EH (cell line): ENCODE measurements around the gene SETD1A.
A peak's percentile ranks its signal among the peaks of the same experiment; 100 is the strongest.

Experiments
- DNase-seq: peaks from one replicate; pipeline ENCODE4 v3.0.0-alpha.2; 2015; ENCODE audit warnings: low read depth

The SETD1A gene

DNA sequence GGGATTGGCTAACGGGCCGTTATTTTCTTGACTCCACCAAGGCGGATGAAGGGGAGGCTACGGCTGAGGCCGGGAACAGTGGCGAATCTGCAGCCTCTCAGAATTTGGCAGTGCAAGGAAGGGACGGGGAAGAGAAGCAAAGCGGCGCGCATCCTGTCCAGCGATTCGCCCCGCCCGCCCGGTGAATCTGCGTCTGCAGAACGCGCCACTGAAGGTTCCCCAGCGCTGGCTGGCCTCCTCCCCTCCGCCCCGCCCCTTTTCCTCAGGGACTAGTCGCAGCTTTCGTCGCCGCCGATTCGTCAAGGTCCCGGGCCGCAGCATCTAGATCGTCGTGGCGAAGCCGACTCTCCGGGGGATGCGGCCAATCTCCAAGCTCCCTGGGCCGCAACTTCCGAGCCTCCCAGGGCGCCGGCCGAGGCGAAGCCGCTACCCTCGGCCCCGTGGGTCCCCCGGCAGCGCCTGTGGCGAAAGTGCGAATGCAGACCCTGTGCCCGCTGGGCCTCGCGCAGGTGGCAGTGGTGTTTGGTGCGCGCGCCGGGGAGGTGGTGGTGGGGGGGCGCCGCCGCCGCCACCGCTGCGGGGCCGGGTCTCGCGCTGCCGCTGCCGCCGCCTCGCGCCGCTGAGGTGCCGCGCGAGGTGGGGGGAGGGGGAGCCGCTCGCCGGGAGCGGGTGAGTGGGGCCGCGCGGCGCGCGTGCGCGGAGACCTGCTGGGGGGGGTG, at the start of gene SETD1A:
Gene SETD1A, plus strand, starts transcription at position 299 of the 719 bp plus-strand sequence. CDS start 978 bp downstream, outside the sequence.
- DNase-seq: peak; percentile 95

DNA sequence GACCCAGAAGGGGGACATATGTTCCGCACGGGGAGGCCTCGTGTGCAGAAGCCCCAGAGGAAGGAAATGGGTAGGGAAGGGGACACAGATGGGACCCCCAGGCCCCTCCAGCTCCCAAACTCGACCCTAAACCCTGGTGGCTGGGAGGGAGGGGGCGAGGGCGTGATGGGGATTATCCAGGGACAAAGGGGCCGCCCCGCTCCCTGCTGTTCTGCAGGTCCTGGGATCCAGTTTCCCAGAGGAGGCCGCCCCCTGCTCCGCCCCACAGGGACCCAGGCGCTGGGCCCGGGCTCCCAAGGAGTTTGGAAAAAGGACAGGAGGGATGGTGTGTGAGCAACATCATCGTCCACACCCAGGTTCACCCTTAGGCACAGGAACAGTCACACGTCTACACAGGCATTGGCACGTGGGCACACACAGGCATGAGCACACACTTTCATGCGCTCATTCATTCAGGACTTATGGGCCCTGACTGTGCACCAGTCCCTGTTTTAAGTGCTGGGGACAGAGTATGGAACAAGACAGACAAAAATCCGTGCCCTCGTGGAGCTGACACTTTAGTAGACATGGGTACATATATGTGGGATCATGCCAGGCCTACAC, 47.0 kb upstream of the SETD1A start:
- DNase-seq: no peak

DNA sequence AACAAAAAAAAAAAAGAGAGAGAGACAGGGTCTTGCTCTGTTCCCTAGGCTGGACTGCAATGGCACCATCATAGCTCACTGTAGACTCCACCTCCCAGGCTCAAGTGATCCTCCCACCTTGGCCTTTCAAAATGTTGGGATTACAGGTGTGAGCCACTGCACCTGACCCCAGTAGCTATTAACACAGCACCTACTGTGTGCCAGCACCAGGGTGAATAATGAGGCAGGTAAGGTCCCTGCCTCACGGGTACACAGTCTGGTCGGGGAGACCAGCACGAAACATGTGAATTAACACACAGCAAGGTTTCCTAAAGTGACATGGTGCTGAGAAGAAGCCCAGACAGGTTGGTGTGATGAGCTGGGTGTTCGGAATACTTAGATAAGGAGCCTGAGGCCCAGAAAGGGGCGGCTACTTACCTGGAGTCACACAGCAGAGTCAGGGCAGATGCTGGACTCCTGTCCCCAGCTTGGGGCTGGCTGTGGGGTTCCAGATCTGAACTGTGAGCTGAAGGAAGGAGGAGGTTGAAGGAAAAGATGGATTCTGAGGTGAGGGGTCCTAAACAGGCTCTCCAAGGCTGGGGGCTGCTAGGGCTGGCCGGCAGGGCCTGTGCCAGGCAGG, 44.7 kb upstream of the SETD1A start:
- DNase-seq: no peak

DNA sequence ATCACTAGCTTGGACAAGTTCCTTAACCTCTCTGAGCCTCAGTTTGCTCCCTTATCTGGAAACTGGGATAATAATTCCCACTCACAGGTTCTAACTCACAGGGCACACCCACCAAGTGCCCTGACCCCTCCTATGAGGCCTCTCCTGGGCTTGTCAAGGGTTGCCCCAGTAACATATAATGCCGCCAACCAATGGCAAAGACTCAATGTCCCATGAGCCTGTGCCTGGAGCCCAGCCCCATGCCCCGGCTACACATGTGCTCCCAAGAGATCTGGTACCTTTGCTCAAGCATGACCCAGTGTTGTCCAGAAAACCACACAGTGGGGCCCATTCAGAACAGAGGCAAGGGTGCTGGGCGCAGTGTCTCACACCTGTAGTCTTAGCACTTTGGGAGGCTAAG, 42.7 kb upstream of the SETD1A start:
- DNase-seq: no peak

DNA sequence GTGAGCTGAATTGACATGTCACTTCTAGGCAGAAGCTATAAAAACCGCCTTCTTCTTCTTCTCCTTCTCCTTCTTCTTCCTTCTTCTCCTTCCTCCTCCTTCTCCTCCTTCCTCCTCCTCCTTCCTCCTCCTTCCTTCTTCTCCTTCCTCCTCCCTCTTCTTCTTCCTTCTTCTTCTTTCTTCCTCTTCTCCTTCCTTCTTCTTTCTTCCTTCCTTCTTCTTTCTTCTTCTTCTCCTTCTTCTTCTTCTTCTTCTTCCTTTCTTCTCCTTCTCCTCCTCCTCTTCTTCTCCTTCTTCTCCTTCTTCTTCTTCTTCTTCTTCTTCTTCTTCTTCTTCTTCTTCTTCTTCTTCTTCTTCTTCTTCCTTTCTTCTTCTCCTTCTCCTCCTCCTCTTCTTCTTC, 38.9 kb upstream of the SETD1A start:
- DNase-seq: no peak

DNA sequence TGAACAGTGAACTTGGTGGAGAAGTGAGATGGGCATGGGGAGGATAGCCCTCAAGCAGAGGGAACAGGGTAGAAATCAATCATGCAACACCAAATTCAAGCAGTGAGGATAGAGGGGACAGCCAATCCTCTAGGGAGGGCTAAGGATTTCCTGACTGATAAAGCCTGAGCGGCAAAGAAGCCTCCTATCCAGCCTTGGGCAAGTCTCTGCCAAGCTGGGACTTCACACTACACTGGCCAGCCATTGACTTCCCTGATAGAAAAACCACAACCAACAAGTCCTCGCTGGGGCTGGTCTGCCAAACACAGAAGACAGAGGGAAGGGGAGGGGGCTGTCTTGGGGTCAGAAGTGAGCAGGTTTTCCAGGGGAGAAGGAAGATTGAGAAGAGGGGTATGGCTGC, 36.7 kb upstream of the SETD1A start:
- no peak for DNase-seq

DNA sequence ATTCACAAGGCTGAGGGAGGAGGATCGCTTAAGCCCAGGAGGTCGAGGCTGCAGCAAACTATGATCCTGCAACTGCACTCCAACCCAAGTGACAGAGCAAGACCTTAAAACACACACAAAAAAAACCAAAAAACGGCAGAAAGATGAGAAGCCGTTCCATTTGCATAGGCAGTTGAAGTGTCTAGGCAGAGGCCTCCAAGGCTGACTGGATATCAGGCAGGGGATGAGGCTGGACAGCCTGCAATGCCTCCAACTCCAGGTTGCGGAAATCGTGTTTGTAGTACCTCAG, 36.2 kb upstream of the SETD1A start:
- no peak for DNase-seq

DNA sequence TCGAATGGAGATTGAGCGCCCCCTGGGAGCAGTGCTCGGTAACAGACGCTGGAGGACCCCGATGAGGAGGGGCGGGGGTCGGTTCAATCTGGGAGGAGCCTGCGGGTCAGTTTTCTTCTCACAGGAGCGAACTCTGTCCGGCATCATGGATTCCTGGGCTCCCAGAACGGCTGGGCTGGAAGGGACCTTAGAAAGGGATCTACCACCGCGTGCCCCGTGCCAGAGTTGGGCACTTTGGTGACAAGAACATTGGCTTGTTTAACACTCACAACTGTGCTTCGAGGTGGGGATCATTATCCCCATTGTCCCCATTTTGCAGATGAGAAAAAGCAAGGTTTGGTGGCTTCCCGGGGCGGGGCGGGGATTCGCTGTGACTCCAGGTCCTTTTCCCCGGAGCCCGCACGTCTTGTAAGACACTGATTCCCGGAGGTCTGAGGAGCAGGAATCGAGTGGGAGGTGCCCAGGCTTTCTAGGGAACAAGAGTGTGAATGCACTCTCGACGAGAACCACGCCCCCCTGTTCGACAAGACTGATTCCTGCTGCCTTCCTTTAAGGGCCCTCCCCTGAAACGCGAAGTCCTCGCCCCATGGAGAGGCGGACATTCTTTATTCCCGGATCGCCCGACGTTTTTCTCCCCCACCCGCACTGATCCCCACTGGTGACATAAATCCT, 35.7 kb upstream of the SETD1A start:
- peak; percentile 90 for DNase-seq

DNA sequence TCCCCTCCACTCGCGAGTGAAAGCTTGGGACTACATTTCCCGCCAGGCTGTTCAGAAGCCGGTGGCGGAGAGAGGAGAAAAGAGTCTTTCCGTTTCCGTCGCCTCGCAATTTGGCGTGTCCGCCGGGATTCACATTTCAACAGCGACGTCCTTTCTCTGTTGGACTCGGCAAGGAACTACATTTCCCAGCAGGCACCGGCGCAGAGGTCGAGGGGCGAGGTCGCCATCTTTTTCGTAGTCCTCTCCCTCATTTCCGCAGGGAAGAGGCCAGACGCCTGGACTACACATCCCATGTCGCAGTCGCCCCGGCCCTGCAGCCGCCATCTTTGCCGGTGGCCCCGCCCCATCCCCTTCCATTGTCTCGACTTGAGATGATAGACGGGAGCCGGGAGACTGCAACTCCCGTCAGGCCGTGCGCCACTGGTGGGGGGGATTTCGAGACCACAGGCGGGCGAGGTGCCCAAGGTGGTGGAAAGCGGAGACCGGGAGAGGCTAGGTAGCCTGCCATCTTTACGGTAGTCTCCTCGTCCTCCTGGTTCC, 35.1 kb upstream of the SETD1A start:
- peak; percentile 100 for DNase-seq

DNA sequence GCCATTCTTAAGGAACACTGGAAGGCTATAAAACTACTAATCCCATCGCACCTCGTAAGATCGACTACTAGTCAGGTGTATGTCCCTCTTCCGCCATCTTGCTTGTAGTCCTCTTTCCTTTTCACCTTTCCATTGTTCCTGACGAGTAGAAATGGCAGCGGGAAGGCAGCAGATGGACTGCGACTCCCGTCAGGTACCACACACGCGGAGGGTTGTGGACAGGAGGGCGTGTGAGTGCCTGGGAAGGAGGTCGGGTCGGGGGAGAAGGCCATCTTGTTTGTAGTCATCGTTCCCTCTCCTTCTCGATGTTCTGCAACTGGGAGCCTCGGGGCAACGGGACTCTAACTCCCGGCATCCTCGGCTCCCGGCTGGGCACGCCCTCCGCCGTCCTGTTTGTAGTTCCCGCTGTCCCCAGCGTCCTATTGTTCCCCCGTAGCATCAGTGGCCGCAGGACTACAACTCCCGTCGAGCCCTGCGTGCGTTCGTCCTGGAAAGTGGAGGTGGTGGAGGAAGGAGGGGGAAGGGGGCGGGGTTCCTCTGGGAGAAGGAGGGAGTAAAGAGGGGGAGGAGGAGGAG, 34.5 kb upstream of the SETD1A start:
- peak; percentile 100 for DNase-seq

DNA sequence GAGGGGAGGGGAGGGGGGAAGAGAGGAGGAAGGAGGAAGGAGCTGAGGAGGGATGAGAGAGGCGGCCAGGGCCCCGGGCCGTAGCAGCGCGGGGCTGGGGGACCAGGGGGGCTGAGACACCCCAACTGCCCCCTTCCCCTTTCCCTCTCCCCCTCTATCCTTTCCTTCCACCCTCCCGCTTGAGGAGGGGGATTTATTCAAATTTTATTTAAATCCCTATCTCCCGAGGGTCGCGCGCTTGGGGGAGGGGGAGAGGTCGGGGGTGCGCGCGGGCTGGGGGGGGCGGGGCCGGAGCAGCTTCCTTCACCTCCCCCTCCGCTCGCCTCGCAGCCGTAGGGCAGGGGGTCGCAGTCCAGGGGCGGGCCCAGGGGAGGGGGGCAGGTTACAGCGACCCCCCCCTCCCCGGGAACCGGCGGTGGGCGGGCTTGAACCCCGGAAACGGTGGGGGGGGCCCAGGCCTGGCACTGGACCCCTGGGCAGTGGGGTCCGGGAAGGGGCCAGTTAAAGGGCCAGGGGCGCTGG, 33.9 kb upstream of the SETD1A start, which contains the start of gene FBXL19:
Gene FBXL19, plus strand, starts transcription at position 19 of the 522 bp plus-strand sequence. CDS start 2,183 bp downstream, outside the sequence.
- DNase-seq: no peak

DNA sequence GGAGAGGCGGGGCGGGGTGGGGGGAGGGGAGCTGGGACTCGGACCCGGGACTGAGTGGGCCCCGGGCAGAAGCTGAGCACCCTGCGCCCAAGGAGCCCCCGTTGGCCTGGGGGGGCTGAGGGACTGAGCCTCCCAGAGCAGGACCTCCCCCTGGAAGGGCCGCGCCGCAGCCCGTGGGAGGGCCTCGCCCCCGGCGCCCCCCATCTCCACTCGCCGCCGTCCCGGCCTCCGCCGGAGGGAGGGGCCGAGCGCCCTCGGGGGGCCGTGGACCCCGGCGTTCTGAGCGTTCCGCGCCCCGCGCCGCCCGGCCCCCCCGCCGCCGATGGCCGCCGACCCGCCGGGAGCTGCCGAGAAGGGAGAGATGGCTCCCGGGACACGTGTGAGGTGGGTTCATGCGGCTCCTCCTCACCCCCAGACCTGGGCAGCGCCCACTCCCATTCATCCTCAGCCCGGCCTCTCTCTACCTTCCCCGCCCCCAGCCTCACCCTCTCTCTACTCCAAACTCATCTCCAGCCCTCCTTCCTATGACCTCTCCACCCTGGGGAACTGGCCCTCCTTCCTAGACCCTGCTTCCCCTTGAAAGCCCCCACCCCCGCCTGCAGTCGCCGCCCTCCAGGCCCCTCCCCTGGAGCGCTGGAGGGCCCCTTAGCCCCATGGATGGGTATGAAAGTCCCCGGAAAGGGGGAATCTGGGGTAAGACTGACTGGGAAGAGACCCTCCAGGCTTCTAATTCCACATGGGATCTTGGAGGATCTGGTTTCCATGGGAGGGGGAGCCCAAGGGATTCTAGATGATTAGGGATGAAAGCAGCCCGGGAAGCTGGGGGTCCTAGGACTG, 33.3 kb upstream of the SETD1A start:
- no peak for DNase-seq

DNA sequence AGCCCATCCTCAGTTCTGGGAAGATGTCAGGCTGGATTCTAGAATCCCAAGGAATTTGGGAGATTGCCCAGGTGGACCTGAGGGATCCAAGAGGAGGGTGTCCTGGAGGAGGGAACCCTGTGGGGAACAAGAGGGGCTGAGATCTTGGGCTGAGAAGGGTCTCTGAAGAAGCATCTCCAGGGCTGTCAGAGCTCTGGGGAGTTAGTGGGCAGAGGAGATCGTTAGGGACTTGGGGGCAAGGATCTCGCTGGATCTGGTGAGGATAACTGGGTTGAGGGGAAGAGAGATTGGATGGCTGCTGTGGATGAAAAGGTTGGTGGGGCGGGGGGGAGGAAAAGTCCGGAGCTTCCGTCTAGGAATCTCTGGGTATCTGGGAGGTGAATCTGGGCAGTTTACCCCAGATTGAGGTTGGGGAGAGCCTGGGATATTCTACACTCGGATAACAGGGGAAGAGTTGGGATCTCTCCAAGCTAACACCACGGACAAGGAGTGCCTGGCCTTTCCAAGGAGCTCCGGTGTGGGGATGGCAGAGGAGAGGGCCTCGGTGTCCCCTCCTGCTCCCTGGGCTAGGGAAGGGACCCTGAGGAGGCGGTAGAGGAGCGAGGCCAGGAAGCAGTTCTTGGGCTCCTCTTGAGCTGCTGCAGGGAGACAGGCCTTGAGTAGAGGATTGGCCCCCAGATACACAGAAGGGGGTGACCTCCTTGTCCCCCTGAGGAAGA, 32.5 kb upstream of the SETD1A start:
- DNase-seq: no peak

DNA sequence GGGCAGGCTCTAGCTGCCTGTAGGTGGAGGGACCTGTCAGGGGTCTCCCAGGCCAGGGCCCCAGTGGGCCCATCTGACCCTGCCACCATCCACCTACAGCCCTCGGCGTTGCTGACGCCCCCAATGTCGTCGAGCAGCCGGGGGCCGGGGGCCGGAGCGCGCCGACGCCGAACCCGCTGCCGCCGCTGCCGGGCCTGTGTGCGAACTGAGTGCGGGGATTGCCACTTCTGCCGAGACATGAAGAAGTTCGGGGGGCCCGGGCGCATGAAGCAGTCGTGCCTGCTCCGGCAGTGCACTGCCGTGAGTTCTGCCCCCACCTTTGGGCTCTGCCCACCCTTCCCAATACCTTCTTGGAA, 31.9 kb upstream of the SETD1A start:
- DNase-seq: no peak

DNA sequence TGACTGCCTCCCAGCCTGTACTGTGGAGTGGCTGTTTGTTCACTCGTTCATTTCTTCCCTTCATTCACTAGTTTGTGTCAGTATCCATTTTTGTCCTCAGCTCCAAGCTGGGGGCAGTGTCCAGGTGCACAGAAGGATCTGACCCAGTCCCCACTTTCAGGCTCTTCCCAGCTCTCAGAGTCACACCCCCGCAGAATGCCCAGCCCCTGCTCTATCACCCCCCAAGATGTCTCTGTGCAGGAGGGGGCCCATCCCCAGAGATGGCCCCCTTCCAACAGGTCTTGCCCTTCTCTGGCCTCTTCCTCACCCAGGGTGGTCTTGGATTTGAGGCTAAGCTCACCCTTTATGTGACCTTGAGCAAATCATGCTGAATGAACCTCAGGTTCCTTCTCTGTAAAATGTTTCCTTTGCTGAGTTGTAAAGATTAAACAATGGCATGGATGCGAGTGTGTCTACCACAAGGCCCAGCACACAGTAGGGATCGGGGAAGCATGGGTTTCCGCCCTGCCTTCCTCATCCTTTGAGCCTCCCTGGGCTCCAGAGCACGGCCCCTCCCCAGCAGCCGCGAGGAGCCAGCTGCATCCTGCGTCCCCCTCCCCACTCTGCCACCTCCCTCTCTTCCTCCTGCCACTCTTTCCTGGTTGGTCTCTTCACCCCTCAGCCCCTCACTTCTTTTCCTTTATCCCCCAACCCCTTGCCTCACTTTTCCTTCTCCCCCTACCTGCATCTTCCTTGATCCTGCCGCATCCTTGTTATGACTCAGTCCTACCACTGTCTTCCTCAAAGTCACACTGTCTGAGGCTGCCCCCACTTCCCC, 31.4 kb upstream of the SETD1A start:
- DNase-seq: no peak

DNA sequence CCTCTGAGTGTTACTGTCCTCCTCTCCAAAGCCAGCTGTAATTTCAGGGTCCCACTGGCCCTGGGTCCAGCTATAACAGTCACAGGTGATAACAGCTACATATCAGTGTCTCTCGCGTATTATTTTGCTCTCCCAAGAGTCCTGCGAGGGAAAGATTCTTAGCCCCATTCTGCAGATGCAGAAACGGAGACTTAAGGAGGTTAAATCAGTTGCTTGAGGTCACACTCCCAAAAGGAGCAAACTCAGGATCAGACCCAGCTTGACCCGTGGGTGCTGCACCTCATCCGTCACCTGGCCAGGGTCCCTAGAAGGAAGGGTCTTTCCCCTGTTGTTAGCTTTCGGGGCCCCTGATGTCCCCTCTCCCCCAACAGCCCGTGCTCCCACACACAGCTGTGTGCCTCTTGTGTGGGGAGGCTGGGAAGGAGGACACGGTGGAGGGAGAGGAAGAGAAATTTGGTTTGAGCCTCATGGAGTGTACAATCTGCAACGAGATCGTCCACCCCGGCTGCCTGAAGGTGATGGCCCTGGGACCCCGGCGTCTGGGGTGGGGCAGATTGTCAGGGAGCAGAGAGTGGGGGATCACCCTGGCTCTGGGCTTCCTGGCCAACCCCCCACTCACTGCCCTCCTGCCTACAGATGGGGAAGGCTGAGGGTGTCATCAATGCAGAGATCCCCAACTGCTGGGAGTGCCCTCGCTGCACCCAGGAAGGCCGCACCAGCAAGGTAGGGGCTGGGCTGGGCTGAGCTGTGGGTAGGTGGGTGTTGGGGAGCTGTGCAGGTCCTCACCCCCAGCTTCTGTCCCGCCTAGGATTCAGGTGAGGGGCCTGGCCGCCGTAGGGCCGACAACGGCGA, 30.4 kb upstream of the SETD1A start:
- DNase-seq: no peak

DNA sequence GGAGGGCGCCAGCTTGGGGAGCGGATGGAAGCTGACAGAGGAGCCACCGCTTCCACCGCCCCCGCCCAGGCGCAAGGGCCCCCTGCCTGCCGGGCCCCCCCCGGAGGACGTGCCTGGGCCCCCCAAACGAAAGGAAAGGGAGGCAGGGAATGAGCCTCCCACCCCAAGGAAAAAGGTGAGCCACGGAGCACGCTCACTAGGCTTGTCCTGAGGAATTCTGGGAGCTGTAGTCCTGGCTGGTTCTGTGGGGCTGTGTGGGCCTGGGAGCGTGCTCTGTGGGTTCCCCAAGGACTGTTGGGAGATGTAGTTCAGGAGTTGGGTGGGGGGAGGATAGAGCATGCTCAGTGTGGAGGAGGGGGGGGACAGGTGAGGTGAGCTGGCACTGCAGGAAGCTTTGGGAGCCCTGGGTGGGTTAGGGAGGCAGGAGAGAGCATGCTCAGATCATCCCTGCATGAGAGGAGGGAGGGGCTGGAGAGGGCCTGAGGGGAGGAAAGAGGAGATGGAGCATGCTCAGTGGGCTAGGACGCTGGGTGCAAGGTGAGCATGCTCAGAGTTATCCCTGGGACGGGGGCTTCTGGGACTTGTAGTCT, 29.7 kb upstream of the SETD1A start:
- DNase-seq: peak; percentile 58

DNA sequence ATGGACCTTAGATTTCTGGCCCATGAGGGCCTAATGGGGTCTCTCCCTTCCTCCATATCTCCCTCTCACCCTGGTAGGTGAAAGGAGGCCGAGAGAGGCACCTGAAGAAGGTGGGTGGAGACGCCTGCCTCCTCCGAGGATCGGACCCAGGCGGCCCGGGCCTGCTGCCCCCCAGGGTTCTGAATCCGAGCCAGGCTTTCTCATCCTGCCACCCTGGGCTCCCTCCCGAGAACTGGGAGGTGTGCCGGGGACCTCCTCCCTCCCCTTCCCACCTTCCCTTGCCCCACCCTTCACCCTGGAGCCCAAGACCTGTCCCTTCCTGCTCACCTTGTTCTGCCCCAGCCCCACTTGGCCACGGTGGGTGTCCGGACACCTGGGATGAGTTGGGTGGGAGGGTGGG, 29.2 kb upstream of the SETD1A start:
- no peak for DNase-seq
